HepG2 (cell line): ENCODE results near the gene SSPN. TPM values are rescaled to one million over a fixed set of nuclear protein-coding genes. Genes with fewer than 3 reads are reported as not detected.
A peak's percentile ranks its signal among the peaks of the same experiment; 100 is the strongest.

Experiments
- ARNT ChIP-seq: fragments of 450-650 bp; IDR thresholded peaks from 2 replicates; pipeline ENCODE4 v1.6.1; 2017
- EZH2 ChIP-seq: conservative IDR thresholded peaks from 2 replicates; pipeline ENCODE4 v1.6.1; 2012; ENCODE audit warnings: mild to moderate bottlenecking, low read depth, low read length, moderate library complexity
- HNRNPH1 ChIP-seq: fragments of 200-400 bp; formaldehyde crosslinking; optimal IDR thresholded peaks from 2 replicates; pipeline ENCODE3; 2017; ENCODE audit warnings: mild to moderate bottlenecking, low read depth, low read length
- MIER2 ChIP-seq: IDR thresholded peaks from 2 replicates; pipeline ENCODE4 v1.6.1; 2016; ENCODE audit warnings: missing biosample characterization, missing genetic modification reagents
- MYPOP ChIP-seq: sonication (generic); formaldehyde crosslinking; IDR thresholded peaks from 2 replicates; pipeline ENCODE4 v1.8.1; 2023; ENCODE audit warnings: mild to moderate bottlenecking, moderate library complexity, missing genetic modification reagents
- RARA ChIP-seq: IDR thresholded peaks from 2 replicates; pipeline ENCODE4 v1.6.1; 2016; ENCODE audit warnings: missing genetic modification reagents, missing compliant biosample characterization
- RBM22 ChIP-seq: fragments of 200-400 bp; formaldehyde crosslinking; optimal IDR thresholded peaks from 2 replicates; pipeline ENCODE3; 2017; ENCODE audit warnings: mild to moderate bottlenecking, low read length, moderate library complexity
- RFX5 ChIP-seq: IDR thresholded peaks from 2 replicates; pipeline ENCODE4 v1.6.1; 2011; ENCODE audit warnings: low read depth, low read length, improper control_type of control experiment
- TCF7 ChIP-seq: sonication (generic); IDR thresholded peaks from 2 replicates; pipeline ENCODE4 v1.6.1; 2016; ENCODE audit warnings: antibody characterized with exemption, low read depth
- TMF1 ChIP-seq: sonication (generic); formaldehyde crosslinking; IDR thresholded peaks from 2 replicates; pipeline ENCODE4 v1.8.1; 2022; ENCODE audit warnings: low read depth, missing genetic modification reagents
- TRIM24 ChIP-seq: sonication (generic); formaldehyde crosslinking; IDR thresholded peaks from 2 replicates; pipeline ENCODE4 v1.8.0; 2022; ENCODE audit warnings: mild to moderate bottlenecking, missing genetic modification reagents
- U2AF1 ChIP-seq: fragments of 200-400 bp; formaldehyde crosslinking; optimal IDR thresholded peaks from 2 replicates; pipeline ENCODE3; 2017; ENCODE audit warnings: mild to moderate bottlenecking, low read depth, low read length
- YEATS4 ChIP-seq: sonication (generic); formaldehyde crosslinking; IDR thresholded peaks from 2 replicates; pipeline ENCODE4 v1.4.0; 2020; ENCODE audit warnings: missing genetic modification reagents, borderline replicate concordance
- ZBTB10 ChIP-seq: sonication (generic); formaldehyde crosslinking; IDR thresholded peaks from 2 replicates; pipeline ENCODE4 v1.4.0; 2020; ENCODE audit warnings: missing genetic modification reagents, borderline replicate concordance
- ZBTB3 ChIP-seq: sonication (generic); formaldehyde crosslinking; IDR thresholded peaks from 2 replicates; pipeline ENCODE4 v1.4.0; 2020; ENCODE audit warnings: low read depth, mild to moderate bottlenecking, moderate library complexity, missing genetic modification reagents, borderline replicate concordance
- ZFP62 ChIP-seq: sonication (generic); formaldehyde crosslinking; IDR thresholded peaks from 2 replicates; pipeline ENCODE4 v1.4.0; 2020; ENCODE audit warnings: missing genetic modification reagents
- ZNF180 ChIP-seq: sonication (generic); formaldehyde crosslinking; IDR thresholded peaks from 2 replicates; pipeline ENCODE4 v1.4.0; 2020; ENCODE audit warnings: low read depth, missing genetic modification reagents, borderline replicate concordance
- ZNF274 ChIP-seq: sonication (generic); formaldehyde crosslinking; IDR thresholded peaks from 2 replicates; pipeline ENCODE4 v1.5.1; 2020; ENCODE audit warnings: mild to moderate bottlenecking, missing genetic modification reagents
- ZNF3 ChIP-seq: IDR thresholded peaks from 2 replicates; pipeline ENCODE4 v1.7.0; 2017; ENCODE audit warnings: inconsistent platforms
- ZNF414 ChIP-seq: sonication (generic); formaldehyde crosslinking; IDR thresholded peaks from 2 replicates; pipeline ENCODE4 v1.5.0; 2020; ENCODE audit warnings: missing genetic modification reagents
- ZNF501 ChIP-seq: sonication (generic); formaldehyde crosslinking; IDR thresholded peaks from 2 replicates; pipeline ENCODE4 v1.5.1; 2020; ENCODE audit warnings: mild to moderate bottlenecking, moderate library complexity, missing genetic modification reagents
- ZNF652 ChIP-seq: IDR thresholded peaks from 2 replicates; pipeline ENCODE4 v1.6.1; 2016; ENCODE audit warnings: low read depth, borderline replicate concordance
- ZNF816 ChIP-seq: sonication (generic); formaldehyde crosslinking; IDR thresholded peaks from 2 replicates; pipeline ENCODE4 v1.8.0; 2022; ENCODE audit warnings: missing genetic modification reagents, mild to moderate bottlenecking, borderline replicate concordance
- ZXDC ChIP-seq: sonication (generic); formaldehyde crosslinking; IDR thresholded peaks from 2 replicates; pipeline ENCODE4 v1.5.0; 2020; ENCODE audit warnings: mild to moderate bottlenecking, missing genetic modification reagents
- polyA plus RNA-seq, 8 experiments: library from polyadenylated mRNA; depleted of rRNA in 3 of 8; stranded (reverse) in 7 of 8; unstranded in 1 of 8; fragments of >200 nt; fragmentation: Illumina TruSeq in 4 of 8; extraction: Trizol in 4 of 8; gene quantifications; 2 replicates each; pipeline versions ENCODE4 v1.2.1 to v1.2.3, GENCODE V29; 2011 to 2016; ENCODE audit warnings: low read depth in 4 of 8, missing spikeins in 1 of 8, mixed read lengths in 1 of 8; ENCODE audit not compliant: insufficient read depth in 1 of 8
- total RNA-seq, 5 experiments: library from RNA; depleted of rRNA; stranded (reverse); fragments of >200 nt; fragmentation: Illumina TruSeq; extraction: Trizol; gene quantifications; 2 replicates each; pipeline ENCODE4 v1.2.3, GENCODE V29; 2016; ENCODE audit warnings: low read depth in 1 of 5

Gene SSPN
- total and polyA plus RNA-seq, 2 of the 13 experiments (the other 11 are each of a cell fraction or from before 2014, with no cell fraction given) = not detected

- TF ChIP-seq TMF1 = no peak
- no peak for TF ChIP-seq ZNF3 (CRISPR knock-in tag)
- TF ChIP-seq TRIM24 (CRISPR knock-in tag) = peak; percentile 70; the same call in 1 of the 2 replicates
- peak; percentile 94; the same call in 1 of the 2 replicates for TF ChIP-seq ZBTB10 (CRISPR knock-in tag)
- TF ChIP-seq ZNF816 (CRISPR knock-in tag) = no peak
- TF ChIP-seq ZFP62 (CRISPR knock-in tag) = no peak
- no peak for TF ChIP-seq ZBTB3 (CRISPR knock-in tag)
- peak; percentile 89 for TF ChIP-seq RARA
- TF ChIP-seq RBM22 = no peak
- no peak for TF ChIP-seq ZXDC (CRISPR knock-in tag)
- peak; percentile 39; the same call in 1 of the 2 replicates for TF ChIP-seq YEATS4 (CRISPR knock-in tag)
- no peak for TF ChIP-seq RFX5
- 0 out of 2 replicates have a peak, but pooled peaks have one; percentile 27 for TF ChIP-seq ZNF274
- no peak for TF ChIP-seq ZNF652 (CRISPR knock-in tag)
- no peak for TF ChIP-seq EZH2
- TF ChIP-seq ARNT = no peak
- peak; percentile 92 for TF ChIP-seq ZNF414 (CRISPR knock-in tag)
- peak; percentile 56; the same call in 1 of the 2 replicates for TF ChIP-seq MIER2
- no peak for TF ChIP-seq U2AF1
- peak; percentile 35; the same call in 1 of the 2 replicates for TF ChIP-seq ZNF501
- TF ChIP-seq HNRNPH1 = no peak
- TF ChIP-seq MYPOP (CRISPR knock-in tag) = 0 out of 2 replicates have a peak, but pooled peaks have one; percentile 41
- TF ChIP-seq TCF7 = peak; percentile 26; the same call in 1 of the 2 replicates
- TF ChIP-seq ZNF180 = no peak
Measured at GRCh38 chr12:26274441-26275312, 79.3 kb downstream of the SSPN start (continued).
